Measurements from ENCODE around the gene TRAPPC1. TPM values are rescaled to one million over a fixed set of nuclear protein-coding genes. Genes with fewer than 3 reads are reported as not detected.

TRAPPC1 gene
- total and polyA plus RNA-seq, 2 of the 4 experiments (the other 2 are of a cell fraction) = 50.4 to 303 TPM

DNA sequence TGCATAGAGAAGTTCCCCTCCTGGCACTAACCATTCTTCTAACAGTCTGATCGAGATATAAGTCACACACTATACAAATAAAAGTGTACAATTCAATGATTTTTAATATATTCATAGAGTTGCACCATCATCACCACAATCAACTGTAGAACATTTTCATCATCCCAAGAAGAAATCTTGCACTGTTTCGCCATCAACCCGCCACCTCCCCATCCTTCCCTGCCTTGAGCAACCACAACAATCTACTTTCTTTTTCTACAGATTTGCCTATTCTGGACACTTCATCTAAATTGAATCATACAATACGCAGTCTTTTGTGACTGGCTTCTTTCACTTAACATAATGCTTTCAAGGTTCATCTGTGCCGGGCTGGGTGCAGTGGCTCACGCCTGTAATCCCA is 37.7 kb upstream of the TRAPPC1 start:
- Histone ChIP-seq H2BK120ac (ENCODE audit: low read depth, low read length) (no peak overlapping the region), H3K27me3 (ENCODE audit: control insufficient read depth, insufficient read depth, low read length) (peaks cover 13% of the 10 kb centered on the region), H3K14ac (replicated peaks; ENCODE audit: low read depth, low read length) (no peak overlapping the region), H2AK5ac (ENCODE audit: low read depth, low read length) (no peak overlapping the region), H4K91ac (ENCODE audit: insufficient read depth, low read depth, low read length) (no peak overlapping the region), H3K18ac (ENCODE audit: low read depth, low read length) (no peak overlapping the region), H2BK20ac (ENCODE audit: low read depth, low read length) (no peak overlapping the region), H3K9me1 (ENCODE audit: insufficient read depth, low read length) (no peaks in the 10 kb centered on the region), H3K79me1 (ENCODE audit: low read depth in 1 of 2, low read length in 2 of 2) (no peaks in the 10 kb centered on the region), H3K9me3 (ENCODE audit: control insufficient read depth, insufficient read depth, low read length) (no peaks in the 10 kb centered on the region), H3K27ac (ENCODE audit: insufficient read depth, low read length) (no peak overlapping the region), H3K36me3 (ENCODE audit: control insufficient read depth, insufficient read depth, low read length) (no peaks in the 10 kb centered on the region), H3K4me1 (ENCODE audit: control insufficient read depth, insufficient read depth, low read length) (no peaks in the 10 kb centered on the region), H3K56ac (ENCODE audit: extremely low read depth, insufficient read depth, low read length) (no peak overlapping the region), H2BK5ac (ENCODE audit: low read depth, low read length, poor library complexity, severe bottlenecking) (no peak overlapping the region), H2AFZ (replicated peaks; ENCODE audit: low read length, poor library complexity) (no peak overlapping the region), H4K20me1 (ENCODE audit: insufficient read depth, low read length) (no peaks in the 10 kb centered on the region), H4K5ac (ENCODE audit: low read depth, low read length) (no peak overlapping the region), H3K9ac (ENCODE audit: low read depth, low read length) (no peak overlapping the region), H3K4me2 (ENCODE audit: low read depth, low read length) (no peak overlapping the region), H2AK9ac (replicated peaks; ENCODE audit: low read depth, low read length, poor library complexity) (no peak overlapping the region), H2BK15ac (ENCODE audit: low read depth, low read length) (no peak overlapping the region), H4K8ac (ENCODE audit: low read depth in 2 of 2, low read length in 2 of 2) (no peak overlapping the region), H3K4me3 (ENCODE audit: insufficient read depth, low read depth, low read length) (no peak overlapping the region), H3K23ac (ENCODE audit: low read depth, low read length) (no peak overlapping the region), H3K4ac (ENCODE audit: low read depth, low read length) (no peak overlapping the region)
- ATAC-seq (ENCODE audit: low read depth) (no peak), DNase-seq (no peak)
- dilution Hi-C loops (cut with HindIII; ENCODE audit: low sequenced_read_pairs, unreplicated experiment) (no loop called here), in situ Hi-C loops (cut with MboI; ENCODE audit: low sequenced_read_pairs) (no loop called here), intact Hi-C loops (cut with micrococcal nuclease) (no loop called here)
- TF ChIP-seq RAD21 (IDR thresholded peaks at IDR 0.05; ENCODE audit: low read length) (no peak), RFX5 (IDR thresholded peaks at IDR 0.05; ENCODE audit: low read depth, low read length) (no peak), CHD1 (IDR thresholded peaks at IDR 0.05; ENCODE audit: low read depth, low read length) (no peak), USF2 (IDR thresholded peaks at IDR 0.05; ENCODE audit: low read depth, low read length) (no peak), MAZ (IDR thresholded peaks at IDR 0.05; ENCODE audit: borderline replicate concordance, low read depth, low read length) (no peak), BHLHE40 (IDR thresholded peaks at IDR 0.05; ENCODE audit: low read depth, low read length) (no peak), CEBPB (IDR thresholded peaks at IDR 0.05; ENCODE audit: low read depth, low read length) (no peak), RCOR1 (IDR thresholded peaks at IDR 0.05; ENCODE audit: insufficient replicate concordance, low read length) (no peak), FOS (IDR thresholded peaks at IDR 0.05; ENCODE audit: low read depth, low read length) (no peak), MXI1 (IDR thresholded peaks at IDR 0.05; ENCODE audit: borderline replicate concordance, low read depth, low read length) (no peak), MAFK (IDR thresholded peaks at IDR 0.05; ENCODE audit: low read depth, low read length) (no peak), NFE2L2 (IDR thresholded peaks at IDR 0.05; ENCODE audit: low read depth, low read length) (no peak), POLR2A (IDR thresholded peaks at IDR 0.05; ENCODE audit: low read depth, low read length) (no peak), SMC3 (IDR thresholded peaks at IDR 0.05; ENCODE audit: low read depth, low read length) (no peak)
- TF ChIP-seq, protein P1, sequence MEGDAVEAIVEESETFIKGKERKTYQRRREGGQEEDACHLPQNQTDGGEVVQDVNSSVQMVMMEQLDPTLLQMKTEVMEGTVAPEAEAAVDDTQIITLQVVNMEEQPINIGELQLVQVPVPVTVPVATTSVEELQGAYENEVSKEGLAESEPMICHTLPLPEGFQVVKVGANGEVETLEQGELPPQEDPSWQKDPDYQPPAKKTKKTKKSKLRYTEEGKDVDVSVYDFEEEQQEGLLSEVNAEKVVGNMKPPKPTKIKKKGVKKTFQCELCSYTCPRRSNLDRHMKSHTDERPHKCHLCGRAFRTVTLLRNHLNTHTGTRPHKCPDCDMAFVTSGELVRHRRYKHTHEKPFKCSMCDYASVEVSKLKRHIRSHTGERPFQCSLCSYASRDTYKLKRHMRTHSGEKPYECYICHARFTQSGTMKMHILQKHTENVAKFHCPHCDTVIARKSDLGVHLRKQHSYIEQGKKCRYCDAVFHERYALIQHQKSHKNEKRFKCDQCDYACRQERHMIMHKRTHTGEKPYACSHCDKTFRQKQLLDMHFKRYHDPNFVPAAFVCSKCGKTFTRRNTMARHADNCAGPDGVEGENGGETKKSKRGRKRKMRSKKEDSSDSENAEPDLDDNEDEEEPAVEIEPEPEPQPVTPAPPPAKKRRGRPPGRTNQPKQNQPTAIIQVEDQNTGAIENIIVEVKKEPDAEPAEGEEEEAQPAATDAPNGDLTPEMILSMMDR (conservative IDR thresholded peaks at IDR 0.05; ENCODE audit: low read depth, low read length) = no peak
- POLR2A ChIA-PET (ENCODE audit: unreplicated experiment) = no interaction called here
- CTCF ChIA-PET = interaction anchor here (1.0 kb wide), 1 partner anchor 14 kb away, joined by 3 read pairs; no protein-coding TSS in a partner anchor
- 92% methylated on average over 3 of the region's 6 CpGs; no CpG with 5 or more reads in 1 of the 2 experiments for WGBS, 2 experiments (ENCODE audit: extremely low coverage in 2 of 2, insufficient read length in 1 of 2)
- BruUV-seq (replicated peaks) = no TSS peak

All from IMR-90 (cell line).